Right atrium auricular region (tissue), 2 donors: ENCODE data around the gene NEDD9. TPM values are rescaled to one million over a fixed set of nuclear protein-coding genes. Genes with fewer than 3 reads are reported as not detected.

Experiments used
- DNase-seq: peaks from one replicate; pipeline ENCODE4 v3.0.0-alpha.2; 2019; ENCODE audit warnings: low spot score
- H3K27ac ChIP-seq, 2 donors: fragments of 200-600 bp; sonication (generic); 1 replicate in 1 of 2; 2 replicates in 1 of 2; pipeline ENCODE4 v1.5.1; 2016 to 2019
- H3K27me3 ChIP-seq, 2 donors: fragments of 200-600 bp; sonication (generic); one replicate each; pipeline versions ENCODE4 v1.5.1 to v1.6.0; 2017 to 2019
- H3K36me3 ChIP-seq: fragments of 200-600 bp; sonication (generic); one replicate; pipeline ENCODE4 v1.5.1; 2016
- H3K4me1 ChIP-seq, 2 donors: fragments of 200-600 bp; sonication (generic); one replicate each; pipeline versions ENCODE4 v1.5.1 to v1.6.0; 2017 to 2019
- H3K4me3 ChIP-seq, 2 donors: fragments of 200-600 bp; sonication (generic); 1 replicate in 1 of 2; 2 replicates in 1 of 2; pipeline ENCODE4 v1.5.1; 2017 to 2019; ENCODE audit warnings: mild to moderate bottlenecking in 1 of 2, moderate library complexity in 1 of 2
- H3K9me3 ChIP-seq, 2 donors: fragments of 200-600 bp; sonication (generic); one replicate each; pipeline ENCODE4 v1.5.1; 2019
- total RNA-seq, 2 donors: library from RNA; depleted of rRNA; stranded (reverse); fragments of >200 nt; gene quantifications; one replicate each; pipeline ENCODE4 v1.1.0, GENCODE V29; 2016
- TF ChIP-seq, protein P1 (sequence below), 2 donors: fragments of 200-600 bp; sonication (generic); IDR thresholded peaks; one replicate each; pipeline ENCODE4 v1.5.1; 2019; ENCODE audit warnings: antibody characterized with exemption in 2 of 2

NEDD9 gene
- total RNA-seq, 2 donors from 2014 or later, result 47.3 to 56.2 TPM

DNA sequence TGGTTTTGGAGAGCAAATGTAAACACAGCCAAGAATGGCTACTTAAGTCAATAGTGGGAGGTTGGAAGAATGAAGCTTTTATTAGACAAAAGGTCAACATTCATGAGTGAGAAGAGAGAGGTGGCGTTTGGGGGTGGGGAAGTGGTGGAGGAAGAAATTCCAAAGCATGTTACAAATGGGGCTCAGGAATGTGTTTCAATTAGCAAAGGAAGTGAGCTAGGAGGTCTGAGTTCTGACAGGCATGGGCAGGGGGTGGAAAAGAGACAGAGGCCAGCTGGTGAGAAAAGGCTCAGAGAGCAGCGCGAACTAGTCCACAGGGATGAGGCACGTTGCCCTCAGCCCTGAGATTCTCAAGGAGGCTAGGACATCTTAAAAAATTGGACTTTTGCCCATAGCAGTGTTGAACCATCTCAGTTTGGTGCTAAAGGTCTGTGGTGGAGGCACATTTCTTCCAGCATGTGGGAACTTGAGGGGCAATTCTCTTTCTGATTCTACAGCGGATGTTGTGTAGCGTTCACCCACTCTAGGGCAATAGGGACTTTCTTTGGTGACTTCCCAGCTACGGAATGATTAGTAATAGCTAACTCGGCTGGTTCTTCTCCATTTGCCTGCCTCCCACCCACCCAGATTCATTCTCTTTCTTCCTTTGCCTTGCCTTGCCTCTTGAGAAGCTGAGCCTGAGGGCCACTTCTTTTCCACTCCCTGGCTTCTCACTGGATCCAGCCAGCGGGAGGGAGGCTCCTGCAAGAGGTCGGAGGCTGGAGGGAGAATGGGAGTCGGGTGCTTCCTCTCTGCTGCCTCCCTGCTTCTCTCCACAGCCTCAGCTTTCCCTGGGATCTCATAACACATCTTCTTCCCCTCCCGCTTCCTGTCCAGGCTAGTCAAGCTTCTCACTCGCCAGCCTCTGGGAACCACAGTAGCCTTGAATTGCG, 45.1 kb upstream of the NEDD9 start:
- H3K4me1 ChIP-seq, result peaks cover 0 to 10% of the 10 kb centered on the region in 2 donors
- DNase-seq, result no peak
- peak overlapping the region in 1 of 2 donors; percentile 4 for H3K27ac ChIP-seq

DNA sequence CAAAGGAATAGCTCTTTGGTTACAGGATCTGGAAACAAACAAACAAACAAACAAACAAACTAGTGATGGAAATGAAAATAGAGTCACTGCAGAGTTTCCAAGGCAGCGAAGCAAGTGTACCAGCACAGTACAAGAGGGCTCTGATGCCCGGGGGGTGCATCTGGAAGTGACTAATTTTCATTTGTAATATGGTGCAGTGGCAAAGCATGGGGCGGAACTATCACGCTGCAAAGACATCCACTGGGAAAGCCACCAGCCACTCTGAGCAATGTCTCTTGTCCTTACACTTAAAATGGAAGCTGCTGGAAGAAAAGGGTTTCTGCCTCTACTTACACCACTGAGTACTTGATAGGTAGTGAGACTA, 44.4 kb upstream of the NEDD9 start:
- Histone ChIP-seq H3K27ac (no peak overlapping the region), H3K4me3 (no peak overlapping the region), H3K4me1 (peaks cover 0 to 10% of the 10 kb centered on the region in 2 donors), H3K36me3 (no peaks in the 10 kb centered on the region), H3K27me3 (no peaks in the 10 kb centered on the region), H3K9me3 (no peaks in the 10 kb centered on the region)
- TF ChIP-seq, protein P1, sequence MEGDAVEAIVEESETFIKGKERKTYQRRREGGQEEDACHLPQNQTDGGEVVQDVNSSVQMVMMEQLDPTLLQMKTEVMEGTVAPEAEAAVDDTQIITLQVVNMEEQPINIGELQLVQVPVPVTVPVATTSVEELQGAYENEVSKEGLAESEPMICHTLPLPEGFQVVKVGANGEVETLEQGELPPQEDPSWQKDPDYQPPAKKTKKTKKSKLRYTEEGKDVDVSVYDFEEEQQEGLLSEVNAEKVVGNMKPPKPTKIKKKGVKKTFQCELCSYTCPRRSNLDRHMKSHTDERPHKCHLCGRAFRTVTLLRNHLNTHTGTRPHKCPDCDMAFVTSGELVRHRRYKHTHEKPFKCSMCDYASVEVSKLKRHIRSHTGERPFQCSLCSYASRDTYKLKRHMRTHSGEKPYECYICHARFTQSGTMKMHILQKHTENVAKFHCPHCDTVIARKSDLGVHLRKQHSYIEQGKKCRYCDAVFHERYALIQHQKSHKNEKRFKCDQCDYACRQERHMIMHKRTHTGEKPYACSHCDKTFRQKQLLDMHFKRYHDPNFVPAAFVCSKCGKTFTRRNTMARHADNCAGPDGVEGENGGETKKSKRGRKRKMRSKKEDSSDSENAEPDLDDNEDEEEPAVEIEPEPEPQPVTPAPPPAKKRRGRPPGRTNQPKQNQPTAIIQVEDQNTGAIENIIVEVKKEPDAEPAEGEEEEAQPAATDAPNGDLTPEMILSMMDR (IDR thresholded peaks at IDR 0.05), result no peak
- no peak for DNase-seq

More for the DNA sequence above, 45.1 kb upstream of the NEDD9 start:
- TF ChIP-seq, protein P1 (IDR thresholded peaks at IDR 0.05), result no peak
- no peaks in the 10 kb centered on the region for H3K9me3 ChIP-seq
- no peaks in the 10 kb centered on the region for H3K27me3 ChIP-seq
- no peak overlapping the region for H3K4me3 ChIP-seq
- H3K36me3 ChIP-seq, result no peaks in the 10 kb centered on the region

DNA sequence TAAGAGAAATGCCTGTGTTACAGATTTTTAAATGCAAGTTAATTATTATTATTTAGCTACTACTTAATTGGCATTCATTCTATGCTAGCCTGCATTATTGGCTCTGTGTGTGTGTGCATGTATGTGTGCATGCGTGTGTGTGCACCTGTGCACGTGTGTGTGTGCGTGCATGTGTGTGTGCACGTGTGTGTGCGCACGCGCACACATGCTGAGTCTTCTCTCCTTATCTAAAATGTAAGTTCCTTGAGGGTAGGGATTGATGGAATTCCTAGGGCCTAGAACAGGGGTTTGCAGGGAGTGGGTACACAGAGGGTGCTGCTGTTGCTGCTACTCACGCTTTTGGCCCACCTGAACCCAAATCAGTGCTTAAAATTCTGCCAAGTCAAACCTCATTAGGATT, 43.8 kb upstream of the NEDD9 start:
- no peaks in the 10 kb centered on the region for H3K9me3 ChIP-seq
- peaks cover 0 to 10% of the 10 kb centered on the region in 2 donors for H3K4me1 ChIP-seq
- H3K27ac ChIP-seq, result no peak overlapping the region
- no peaks in the 10 kb centered on the region for H3K36me3 ChIP-seq
- no peak overlapping the region for H3K4me3 ChIP-seq
- TF ChIP-seq, protein P1 (IDR thresholded peaks at IDR 0.05), result no peak
- DNase-seq, result no peak
- no peaks in the 10 kb centered on the region for H3K27me3 ChIP-seq

DNA sequence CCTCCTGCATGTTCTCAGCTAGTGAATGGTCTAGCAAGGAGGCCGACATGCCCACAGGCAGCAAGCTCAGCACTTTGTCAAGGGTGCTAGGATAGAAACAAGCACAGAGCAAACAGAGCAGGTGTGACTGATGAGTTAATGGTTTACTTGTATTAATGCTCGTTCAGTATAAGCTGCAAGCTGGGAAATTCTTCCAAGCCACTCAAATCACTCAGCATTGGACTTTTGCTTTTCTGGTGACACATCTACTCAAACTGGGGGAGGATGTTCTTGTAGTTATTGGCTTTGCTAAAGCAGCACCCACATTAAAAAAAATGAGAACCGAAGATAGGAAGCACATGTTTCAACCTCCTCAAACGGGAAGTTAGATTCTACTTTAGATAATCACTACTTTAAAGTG, 43.1 kb upstream of the NEDD9 start:
- Histone ChIP-seq H3K27me3 (no peaks in the 10 kb centered on the region), H3K4me1 (peaks cover 0 to 15% of the 10 kb centered on the region in 2 donors), H3K36me3 (no peaks in the 10 kb centered on the region), H3K4me3 (no peak overlapping the region), H3K27ac (no peak overlapping the region), H3K9me3 (no peaks in the 10 kb centered on the region)
- TF ChIP-seq, protein P1 (IDR thresholded peaks at IDR 0.05), result no peak
- no peak for DNase-seq

DNA sequence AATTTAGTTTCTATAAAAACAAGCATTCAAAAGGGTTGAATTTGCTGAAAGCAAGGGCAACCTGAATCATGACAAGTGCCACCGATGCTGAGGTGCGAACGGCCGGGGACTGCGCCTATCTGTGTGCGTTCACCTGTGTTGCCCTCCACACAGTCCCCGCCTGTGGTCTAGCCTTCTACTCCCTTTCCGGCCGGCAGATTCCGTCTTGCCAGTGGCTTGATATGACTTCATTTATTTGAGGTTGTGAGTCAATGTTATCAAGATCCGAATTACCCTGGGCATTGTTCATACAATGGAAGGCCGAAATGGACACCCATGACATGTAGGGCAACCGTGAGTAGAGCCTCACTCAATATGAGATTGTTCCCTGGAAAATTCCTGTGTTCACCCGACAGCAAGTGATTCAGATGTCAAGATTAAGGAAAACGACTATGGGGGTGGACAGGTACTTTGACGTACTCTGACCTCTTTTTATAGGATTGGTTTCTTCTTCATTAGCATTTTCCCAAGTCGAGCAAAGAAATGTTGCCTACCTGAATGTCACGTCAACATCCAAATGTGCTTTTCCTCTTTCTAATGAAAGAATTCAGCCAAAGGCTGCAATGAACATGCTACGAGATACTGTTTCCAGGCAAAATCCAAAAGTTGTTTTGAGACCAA, 41.1 kb upstream of the NEDD9 start:
- Histone ChIP-seq H3K27ac (no peak overlapping the region), H3K27me3 (no peaks in the 10 kb centered on the region), H3K36me3 (no peaks in the 10 kb centered on the region), H3K4me3 (no peak overlapping the region), H3K4me1 (peaks cover 0 to 18% of the 10 kb centered on the region in 2 donors), H3K9me3 (no peaks in the 10 kb centered on the region)
- no peak for DNase-seq
- TF ChIP-seq, protein P1 (IDR thresholded peaks at IDR 0.05), result no peak
